K562 (cell line): ENCODE results near the gene STK11. TPM values are rescaled to one million over a fixed set of nuclear protein-coding genes. Genes with fewer than 3 reads are reported as not detected.

Source experiments
- ATAC-seq: fragments of 200-7000 bp; cut with Tn5 transposase; 3 replicates; pipeline ENCODE4 v1.9.1; 2020; ENCODE audit warnings: moderate library complexity
- BruUV-seq: library from RNA; stranded (reverse); fragments of 400-500 nt; replicated peaks from 2 replicates; lab custom pipeline; 2021; lab: Mats Ljungman, UMichigan
- CTCF ChIA-PET: fragments of 300-600 bp; formaldehyde crosslinking; extraction: SDS; loops from one replicate; lab custom pipeline; 2021; ENCODE audit warnings: low intra/inter-chr PET ratio; lab: Yijun Ruan, JAX
- POLR2A ChIA-PET: fragments of 300-600, 350-650 bp; sonication (Branson Sonifier 250); formaldehyde crosslinking; extraction: SDS; loops from one replicate; lab custom pipeline; 2021; ENCODE audit warnings: antibody characterized with exemption, inconsistent platforms; lab: Yijun Ruan, JAX
- DNase-seq, 4 experiments: peaks; one replicate each; pipeline versions ENCODE4 v3.0.0 to v3.0.0-alpha.2; 2011 to 2018; ENCODE audit warnings: low spot score in 3 of 4, mixed read lengths in 3 of 4; ENCODE audit errors: extremely low read depth in 1 of 4
- FAIRE-seq: peaks from 2 replicates; lab custom pipeline; 2011; peaks lifted over from hg19 to GRCh38; lab: Jason Lieb, UNC
- H2AFZ ChIP-seq: 2 replicates; pipeline ENCODE4 v1.6.0; 2011; ENCODE audit warnings: low read depth, low read length, control low read depth, inconsistent platforms
- H3K27ac ChIP-seq: fragments of 200-600 bp; 3 replicates; pipeline ENCODE4 v1.8.0; 2011; ENCODE audit warnings: low read depth, mild to moderate bottlenecking, control low read depth, inconsistent platforms, low read length, moderate library complexity, mixed read lengths; ENCODE audit errors: extremely low read depth
- H3K27me3 ChIP-seq, 2 experiments: fragments of 300-600 bp in 1 of 2; 2 replicates in 1 of 2; 3 replicates in 1 of 2; pipeline versions ENCODE4 v1.6.0 to v1.8.0; 2011; ENCODE audit warnings: inconsistent platforms in 2 of 2, low read length in 2 of 2, mild to moderate bottlenecking in 1 of 2, mixed read lengths in 1 of 2, moderate library complexity in 1 of 2; ENCODE audit not compliant: control insufficient read depth in 2 of 2, insufficient read depth in 2 of 2
- H3K36me3 ChIP-seq: fragments of 300-600 bp; 3 replicates; pipeline ENCODE4 v1.8.0; 2011; ENCODE audit warnings: mild to moderate bottlenecking, low read length, inconsistent platforms; ENCODE audit not compliant: control insufficient read depth, insufficient read depth
- H3K4me1 ChIP-seq, 2 experiments: fragments of 200-600 bp in 1 of 2; replicated peaks in 1 of 2; 2 replicates in 1 of 2; 3 replicates in 1 of 2; pipeline versions ENCODE4 v1.5.1 to v1.8.0; 2011; ENCODE audit warnings: inconsistent platforms in 2 of 2, low read length in 2 of 2, mild to moderate bottlenecking in 1 of 2, mixed read lengths in 1 of 2, moderate library complexity in 1 of 2; ENCODE audit not compliant: control insufficient read depth in 2 of 2, insufficient read depth in 2 of 2
- H3K4me2 ChIP-seq: 2 replicates; pipeline ENCODE4 v1.6.1; 2011; ENCODE audit warnings: low read length, control low read depth, inconsistent platforms, mixed read lengths; ENCODE audit not compliant: insufficient read depth
- H3K4me3 ChIP-seq: fragments of 200-600 bp; sonication (generic), shearing (Covaris generic); 2 replicates; pipeline ENCODE4 v1.5.1; 2016; ENCODE audit warnings: control low read depth, inconsistent platforms
- H3K79me2 ChIP-seq: fragments of 200-600 bp; 3 replicates; pipeline ENCODE4 v1.8.0; 2011; ENCODE audit warnings: low read length, inconsistent platforms; ENCODE audit not compliant: control insufficient read depth, insufficient read depth
- H3K9ac ChIP-seq, 2 experiments: 2 replicates each; pipeline versions ENCODE4 v1.6.0 to v1.6.1; 2011; ENCODE audit warnings: low read depth in 2 of 2, low read length in 2 of 2, control low read depth in 1 of 2, inconsistent platforms in 1 of 2, mild to moderate bottlenecking in 1 of 2, mixed read lengths in 1 of 2; ENCODE audit not compliant: insufficient read depth in 1 of 2
- H3K9me1 ChIP-seq: one replicate; pipeline ENCODE4 v1.6.0; 2011; ENCODE audit warnings: inconsistent platforms, mild to moderate bottlenecking, low read length, moderate library complexity; ENCODE audit not compliant: control insufficient read depth, insufficient read depth
- H3K9me3 ChIP-seq: replicated peaks from 2 replicates; pipeline ENCODE4 v1.5.1; 2011; ENCODE audit warnings: low read depth, low read length, inconsistent platforms; ENCODE audit not compliant: control insufficient read depth, insufficient read depth
- H4K20me1 ChIP-seq: replicated peaks from 2 replicates; pipeline ENCODE4 v1.6.1; 2011; ENCODE audit warnings: low read length, inconsistent platforms, mixed read lengths; ENCODE audit not compliant: control insufficient read depth, insufficient read depth
- DLX4 ChIP-seq: fragments of 250-450 bp; sonication (Bioruptor Pico); IDR thresholded peaks from 2 replicates; pipeline ENCODE4 v1.6.1; 2021; ENCODE audit warnings: mild to moderate bottlenecking
- JUND ChIP-seq, 2 experiments: IDR thresholded peaks; 2 replicates in 1 of 2; 3 replicates in 1 of 2; pipeline ENCODE4 v1.6.1; 2011; ENCODE audit warnings: borderline replicate concordance in 2 of 2, low read depth in 2 of 2, low read length in 2 of 2, improper control_type of control experiment in 1 of 2, missing biosample characterization in 1 of 2, missing genetic modification characterization in 1 of 2, missing genetic modification reagents in 1 of 2
- POLR2G ChIP-seq: fragments of 200-400 bp; formaldehyde crosslinking; IDR thresholded peaks from 2 replicates; pipeline ENCODE4 v1.6.1; 2017; ENCODE audit warnings: low read depth, mild to moderate bottlenecking, antibody characterized with exemption, low read length, moderate library complexity
- ZNF695 ChIP-seq: fragments of 450-650 bp; formaldehyde crosslinking; IDR thresholded peaks from 2 replicates; pipeline ENCODE4 v1.4.0; 2020; ENCODE audit warnings: mild to moderate bottlenecking, moderate library complexity
- WGBS: fragments of 100-300 bp; shearing (Covaris generic); methylation state at CpG from one replicate; pipeline ENCODE4 v1.1.6; 2016; ENCODE audit warnings: low coverage, mixed read lengths; ENCODE audit not compliant: insufficient coverage; ENCODE audit errors: missing lambda C conversion rate; 5-methylcytosine and 5-hydroxymethylcytosine counted together
- in situ Hi-C: fragments of 300-500 bp; cut with MboI; formaldehyde crosslinking; loops from 4 replicates; pipeline ENCODE4 v1.15.0; 2018; ENCODE audit warnings: inconsistent platforms, mixed read lengths
- intact Hi-C: fragments of 100-400 bp; cut with micrococcal nuclease; formaldehyde crosslinking; loops from 2 replicates; pipeline ENCODE4 v1.14.2; 2022
- polyA plus RNA-seq, 8 experiments: library from polyadenylated mRNA; depleted of rRNA in 4 of 8; stranded (reverse) in 5 of 8; unstranded in 3 of 8; fragments of >200 nt; fragmentation: Nextera tagmentation in 2 of 8; fragmentation: Illumina TruSeq in 1 of 8; extraction: Ambion mirVana in 2 of 8; extraction: Trizol in 1 of 8; gene quantifications; 2 replicates each; pipeline versions ENCODE4 v1.2.1 to v1.2.3, GENCODE V29; 2011 to 2014; ENCODE audit warnings: inconsistent platforms in 1 of 8, missing spikeins in 1 of 8
- total RNA-seq, 7 experiments: library from RNA; depleted of rRNA in 6 of 7; stranded (reverse); fragments of >200 nt in 6 of 7; fragmentation: Illumina TruSeq in 2 of 7; extraction: Trizol in 2 of 7; gene quantifications; 2 replicates each; pipeline versions ENCODE4 v1.2.1 to v1.2.3, GENCODE V29; 2011 to 2021; ENCODE audit warnings: low replicate concordance in 1 of 7
- TF ChIP-seq, protein P1 (sequence below): sonication (generic); formaldehyde crosslinking; IDR thresholded peaks from 2 replicates; pipeline ENCODE4 v1.8.0; 2022; ENCODE audit warnings: missing genetic modification reagents, mild to moderate bottlenecking, moderate library complexity, borderline replicate concordance
- TF ChIP-seq, protein P2 (sequence below): sonication (generic); formaldehyde crosslinking; IDR thresholded peaks from 2 replicates; pipeline ENCODE4 v1.8.0; 2022; ENCODE audit warnings: mild to moderate bottlenecking, missing genetic modification reagents, borderline replicate concordance

Gene STK11
- total and polyA plus RNA-seq, 9 of the 15 experiments (the other 6 are each of a cell fraction or from before 2014, with no cell fraction given), result 0.15 to 96.5 (median 31.7) TPM

- Histone ChIP-seq H3K4me1 (peaks cover 0 to 63% of the 10 kb centered on the region in 2 experiments; a peak in 2 of 5 replicates), H2AFZ (no peak overlapping the region), H3K4me3 (no peak overlapping the region), H3K9me1 (no peaks in the 10 kb centered on the region), H3K27ac (no peak overlapping the region)
- TF ChIP-seq, protein P1, sequence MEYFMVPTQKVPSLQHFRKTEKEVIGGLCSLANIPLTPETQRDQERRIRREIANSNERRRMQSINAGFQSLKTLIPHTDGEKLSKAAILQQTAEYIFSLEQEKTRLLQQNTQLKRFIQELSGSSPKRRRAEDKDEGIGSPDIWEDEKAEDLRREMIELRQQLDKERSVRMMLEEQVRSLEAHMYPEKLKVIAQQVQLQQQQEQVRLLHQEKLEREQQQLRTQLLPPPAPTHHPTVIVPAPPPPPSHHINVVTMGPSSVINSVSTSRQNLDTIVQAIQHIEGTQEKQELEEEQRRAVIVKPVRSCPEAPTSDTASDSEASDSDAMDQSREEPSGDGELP (CRISPR knock-in tag), result 0 out of 2 replicates have a peak, but pooled peaks have one; percentile 12
- TF ChIP-seq JUND (IDR thresholded peaks at IDR 0.05; ENCODE audit: borderline replicate concordance, low read depth, low read length) (no peak), JUND (tag; IDR thresholded peaks at IDR 0.05; ENCODE audit: borderline replicate concordance, low read depth, low read length) (no peak), POLR2G (peak; percentile 63), DLX4 (no peak), ZNF695 (CRISPR knock-in tag) (no peak)
- TF ChIP-seq, protein P2, sequence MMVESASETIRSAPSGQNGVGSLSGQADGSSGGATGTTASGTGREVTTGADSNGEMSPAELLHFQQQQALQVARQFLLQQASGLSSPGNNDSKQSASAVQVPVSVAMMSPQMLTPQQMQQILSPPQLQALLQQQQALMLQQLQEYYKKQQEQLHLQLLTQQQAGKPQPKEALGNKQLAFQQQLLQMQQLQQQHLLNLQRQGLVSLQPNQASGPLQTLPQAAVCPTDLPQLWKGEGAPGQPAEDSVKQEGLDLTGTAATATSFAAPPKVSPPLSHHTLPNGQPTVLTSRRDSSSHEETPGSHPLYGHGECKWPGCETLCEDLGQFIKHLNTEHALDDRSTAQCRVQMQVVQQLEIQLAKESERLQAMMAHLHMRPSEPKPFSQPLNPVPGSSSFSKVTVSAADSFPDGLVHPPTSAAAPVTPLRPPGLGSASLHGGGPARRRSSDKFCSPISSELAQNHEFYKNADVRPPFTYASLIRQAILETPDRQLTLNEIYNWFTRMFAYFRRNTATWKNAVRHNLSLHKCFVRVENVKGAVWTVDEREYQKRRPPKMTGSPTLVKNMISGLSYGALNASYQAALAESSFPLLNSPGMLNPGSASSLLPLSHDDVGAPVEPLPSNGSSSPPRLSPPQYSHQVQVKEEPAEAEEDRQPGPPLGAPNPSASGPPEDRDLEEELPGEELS, result no peak
- TF ChIP-seq, all 486 proteins: peak for 2
- Histone ChIP-seq H3K4me2 (no peak overlapping the region), H3K9me3 (no peaks in the 10 kb centered on the region; the same call in 1 of the 2 replicates), H3K36me3 (peaks cover 74% of the 10 kb centered on the region; the same call in 2 of the 3 replicates), H3K27me3 (no peaks in the 10 kb centered on the region), H3K9ac (peak overlapping the region in 1 of 2 experiments; percentile 26; a peak in 1 of 4 replicates), H3K79me2 (peaks cover 16% of the 10 kb centered on the region), H4K20me1 (0 out of 2 replicates have a peak, but pooled peaks cover 6% of the 10 kb centered on the region)
- in situ Hi-C loops (loop anchor here (25.0 kb wide), 1 partner anchor 463 kb away; the partner anchor contains the start of gene MISP), intact Hi-C loops (no loop called here)
- BruUV-seq, result TSS peak; percentile 50
- POLR2A ChIA-PET, result interaction anchor here (0.8 to 1.5 kb wide), 3 partner anchors 8 to 16 kb away, joined by 3 to 9 read pairs (median 3); partner anchors contain the start of gene ATP5F1D
- no peak for DNase-seq
- FAIRE-seq, result no peak
- CTCF ChIA-PET, result no interaction called here
- ATAC-seq, result no peak
- 94% methylated on average over 16 of the region's 29 CpGs for WGBS
Measured at GRCh38 chr19:1225440-1226226, 20.1 kb downstream of the STK11 start.
